Smooth muscle cell (in vitro differentiated cells): Measurements from ENCODE around the gene MEF2A. TPM values are rescaled to one million over a fixed set of nuclear protein-coding genes. Genes with fewer than 3 reads are reported as not detected.
"Not testable (repeated sequence)": the region's sequence is repeated elsewhere in the genome, so short reads cannot be mapped to it uniquely, and the experiment has no call there.

Experiments
- DNase-seq: peaks from one replicate; lab custom pipeline; 2025; ENCODE audit not compliant: unreplicated experiment; lab: John Stamatoyannopoulos, UW
- H2AFZ ChIP-seq: fragments of 200-600 bp; sonication (generic); 2 replicates; pipeline ENCODE4 v1.6.0; 2016; ENCODE audit warnings: antibody characterized with exemption, low read depth, mild to moderate bottlenecking
- H3F3A ChIP-seq: fragments of 200-600 bp; sonication (generic); 2 replicates; pipeline ENCODE4 v1.6.0; 2017; ENCODE audit warnings: antibody characterized with exemption, low read depth
- H3K27ac ChIP-seq: fragments of 200-600 bp; sonication (generic); 2 replicates; pipeline ENCODE4 v1.5.1; 2016; ENCODE audit warnings: low read depth, mild to moderate bottlenecking
- H3K27me3 ChIP-seq: fragments of 200-600 bp; sonication (generic); 2 replicates; pipeline ENCODE4 v1.6.1; 2016; ENCODE audit warnings: low read depth, mild to moderate bottlenecking
- H3K36me3 ChIP-seq: fragments of 200-600 bp; sonication (generic); 2 replicates; pipeline ENCODE4 v1.5.1; 2016; ENCODE audit warnings: low read depth
- H3K4me1 ChIP-seq: fragments of 200-600 bp; sonication (generic); 2 replicates; pipeline ENCODE4 v1.5.1; 2016; ENCODE audit warnings: low read depth
- H3K4me2 ChIP-seq: fragments of 200-600 bp; sonication (generic); 2 replicates; pipeline ENCODE4 v1.6.0; 2016; ENCODE audit warnings: mild to moderate bottlenecking
- H3K4me3 ChIP-seq: fragments of 200-600 bp; sonication (generic); 2 replicates; pipeline ENCODE4 v1.5.1; 2016; ENCODE audit warnings: mild to moderate bottlenecking
- H3K79me2 ChIP-seq: fragments of 200-600 bp; sonication (generic); 2 replicates; pipeline ENCODE4 v1.6.0; 2016; ENCODE audit warnings: low read depth, mild to moderate bottlenecking
- H3K9ac ChIP-seq: fragments of 200-600 bp; sonication (generic); 2 replicates; pipeline ENCODE4 v1.6.0; 2016; ENCODE audit warnings: low read depth
- H3K9me3 ChIP-seq: fragments of 200-600 bp; sonication (generic); replicated peaks from 2 replicates; pipeline ENCODE4 v1.5.1; 2016; ENCODE audit warnings: low read depth
- H4K20me1 ChIP-seq: fragments of 200-600 bp; sonication (generic); 2 replicates; pipeline ENCODE4 v1.6.0; 2016; ENCODE audit warnings: low read depth
- CTCF ChIP-seq: fragments of 200-600 bp; sonication (generic); IDR thresholded peaks from 2 replicates; pipeline ENCODE4 v1.5.1; 2017; ENCODE audit warnings: borderline replicate concordance, mild to moderate bottlenecking, antibody characterized with exemption; ENCODE audit not compliant: insufficient read depth, poor library complexity, severe bottlenecking
- WGBS: methylation state at CpG from one replicate; pipeline ENCODE4 v1.1.7; 2016; ENCODE audit warnings: low lambda C conversion rate; 5-methylcytosine and 5-hydroxymethylcytosine counted together
- polyA plus RNA-seq: library from polyadenylated mRNA; unstranded; fragments of >200 nt; fragmentation: Nextera tagmentation; extraction: Ambion mirVana; gene quantifications from 2 replicates; pipeline ENCODE4 v1.2.1, GENCODE V29; 2016
- total RNA-seq: library from RNA; depleted of rRNA; stranded (reverse); fragments of >200 nt; gene quantifications from 2 replicates; pipeline ENCODE4 v1.2.3, GENCODE V29; 2014

MEF2A gene
- total and polyA plus RNA-seq, 2 experiments from 2014 or later: 12.3 to 75.8 TPM

GRCh38 chr15:99732124-99732750 is 166.5 kb downstream of the MEF2A start:
- DNase-seq: no peak
- Histone ChIP-seq H2AFZ (peak overlapping the region; percentile 83), H3F3A (no peaks in the 10 kb centered on the region), H3K4me2 (peak overlapping the region; percentile 89), H3K9ac (peak overlapping the region; percentile 80), H3K9me3 (no peaks in the 10 kb centered on the region), H3K4me3 (peak overlapping the region; percentile 85), H3K4me1 (no peaks in the 10 kb centered on the region), H4K20me1 (peaks cover 17% of the 10 kb centered on the region), H3K27me3 (no peaks in the 10 kb centered on the region), H3K27ac (no peak overlapping the region), H3K36me3 (no peaks in the 10 kb centered on the region), H3K79me2 (peaks cover 5% of the 10 kb centered on the region)
- no peak for TF ChIP-seq CTCF
- WGBS: 16% methylated on average over 18 of the region's 18 CpGs

- H3F3A ChIP-seq: no peaks in the 10 kb centered on the region
- peaks cover 5% of the 10 kb centered on the region for H3K79me2 ChIP-seq
- 2% methylated on average over 34 of the region's 46 CpGs for WGBS
Observed at GRCh38 chr15:99732751-99733267, 167.0 kb downstream of the MEF2A start.

DNA sequence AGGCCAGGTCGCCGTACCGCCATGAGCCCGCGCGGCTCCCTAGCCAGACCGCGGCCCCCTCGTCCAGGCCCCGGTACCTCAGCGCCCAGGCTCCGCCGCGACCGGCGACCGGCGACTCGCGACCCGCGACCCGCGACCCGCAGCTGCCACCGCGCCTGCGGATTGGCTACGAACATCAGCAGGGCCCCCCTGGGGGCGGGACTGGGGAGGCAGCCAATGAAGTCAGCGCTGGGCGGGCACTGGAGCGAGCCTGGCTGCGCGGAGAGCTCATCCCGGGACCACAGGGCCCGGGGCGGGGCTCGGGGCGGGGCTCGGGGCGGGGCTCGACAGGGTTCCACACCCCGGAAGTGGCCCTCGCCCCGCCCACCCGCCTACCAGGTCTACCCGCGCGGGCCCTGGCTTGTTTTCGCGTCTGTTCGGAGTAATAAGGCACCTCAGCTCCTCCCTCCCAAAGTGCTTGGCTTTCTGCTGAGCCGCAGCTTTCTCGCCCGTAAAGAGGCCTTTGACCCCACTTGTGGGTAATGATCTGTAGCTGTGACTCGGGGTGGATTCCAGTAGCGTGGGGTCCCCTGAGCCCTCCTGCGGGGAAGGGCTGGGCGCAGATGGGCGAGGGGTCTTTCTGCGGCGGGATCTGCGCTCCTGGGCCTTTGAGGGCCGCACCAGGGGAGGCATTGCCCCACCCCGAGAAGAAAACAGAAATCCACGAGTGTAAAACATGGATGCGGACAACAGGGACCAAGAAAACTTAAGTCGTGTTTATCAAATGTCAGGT is 167.7 kb downstream of the MEF2A start, which contains the start of gene LYSMD4:
Gene LYSMD4 (minus strand): TSS at position 170 of the 772 bp plus-strand sequence. CDS start 1,438 bp downstream, outside the sequence.
- H3K79me2 ChIP-seq: peaks cover 5% of the 10 kb centered on the region
- peak within 1 kb of the TSS; percentile 80 for H3K9ac ChIP-seq
- H3K27me3 ChIP-seq: no peaks in the 10 kb centered on the region
- no peaks in the 10 kb centered on the region for H3K4me1 ChIP-seq
- H3K4me3 ChIP-seq: peak within 1 kb of the TSS; percentile 85
- peaks cover 17% of the 10 kb centered on the region for H4K20me1 ChIP-seq
- H2AFZ ChIP-seq: peak within 1 kb of the TSS; percentile 95
- peak; percentile 88 for DNase-seq
- peak within 1 kb of the TSS; percentile 89 for H3K4me2 ChIP-seq
- no peak for TF ChIP-seq CTCF
- no peaks in the 10 kb centered on the region for H3K36me3 ChIP-seq
- H3F3A ChIP-seq: no peaks in the 10 kb centered on the region
- WGBS: 18% methylated on average over 43 of the region's 69 CpGs
- no peaks in the 10 kb centered on the region for H3K9me3 ChIP-seq
- no peak within 1 kb of the TSS for H3K27ac ChIP-seq

More at GRCh38 chr15:99732751-99733267, 167.0 kb downstream of the MEF2A start:
- H3K36me3 ChIP-seq: no peaks in the 10 kb centered on the region
- H3K4me1 ChIP-seq: no peaks in the 10 kb centered on the region
- no peaks in the 10 kb centered on the region for H3K9me3 ChIP-seq
- H2AFZ ChIP-seq: peak overlapping the region; percentile 83
- H3K27ac ChIP-seq: no peak overlapping the region
- H3K27me3 ChIP-seq: no peaks in the 10 kb centered on the region
- H4K20me1 ChIP-seq: peaks cover 17% of the 10 kb centered on the region
- DNase-seq: no peak
- peak overlapping the region; percentile 85 for H3K4me3 ChIP-seq
- peak overlapping the region; percentile 89 for H3K4me2 ChIP-seq
- H3K9ac ChIP-seq: peak overlapping the region; percentile 80
- no peak for TF ChIP-seq CTCF

DNA sequence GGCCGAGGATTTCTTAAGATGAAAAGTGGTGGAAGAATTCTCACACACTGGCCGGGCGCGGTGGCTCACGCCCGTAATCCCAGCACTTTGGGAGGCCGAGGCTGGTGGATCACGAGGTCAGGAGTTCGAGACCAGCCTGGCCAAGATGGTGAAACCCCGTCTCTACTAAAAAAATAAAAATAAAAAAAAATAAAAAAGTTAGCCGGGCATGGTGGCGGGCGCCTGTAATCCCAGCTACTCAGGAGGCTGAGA is 168.2 kb downstream of the MEF2A start:
- H3K4me3 ChIP-seq: peak overlapping the region; percentile 85
- H3K36me3 ChIP-seq, H3K4me1 ChIP-seq, H3K9ac ChIP-seq, H3K27me3 ChIP-seq, H3F3A ChIP-seq, H3K79me2 ChIP-seq, H2AFZ ChIP-seq, H3K9me3 ChIP-seq, H3K27ac ChIP-seq, DNase-seq: not testable (repeated sequence)
- peak overlapping the region; percentile 89 for H3K4me2 ChIP-seq
- 95% methylated on average over 13 of the region's 13 CpGs for WGBS
- peaks cover 17% of the 10 kb centered on the region for H4K20me1 ChIP-seq
